Measurements from ENCODE around the gene B4GALNT3.
"Not testable (repeated sequence)": the region's sequence is repeated elsewhere in the genome, so short reads cannot be mapped to it uniquely, and the experiment has no call there.

The B4GALNT3 gene

DNA sequence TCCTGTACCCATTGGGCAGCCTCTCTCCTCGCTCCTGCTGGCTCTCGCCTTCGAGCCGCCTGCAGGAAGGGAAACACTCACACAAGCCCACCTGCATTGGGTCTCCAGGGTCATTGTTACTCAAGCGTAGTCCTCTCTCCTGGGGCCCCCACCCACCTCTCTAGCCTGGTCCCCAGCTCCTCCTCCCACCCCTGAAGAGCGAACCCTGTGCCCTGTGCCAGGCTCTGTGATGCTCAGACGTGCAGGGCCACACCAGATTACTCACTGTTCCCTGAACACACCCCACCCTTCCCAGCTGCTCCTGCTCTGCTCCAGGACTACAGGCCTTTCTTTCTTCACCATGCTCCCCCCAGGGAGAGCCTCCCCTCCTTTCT lies 115.4 kb downstream of the B4GALNT3 start:
- DNase-seq (ENCODE audit: low read depth in 2 of 2): no peak

DNA sequence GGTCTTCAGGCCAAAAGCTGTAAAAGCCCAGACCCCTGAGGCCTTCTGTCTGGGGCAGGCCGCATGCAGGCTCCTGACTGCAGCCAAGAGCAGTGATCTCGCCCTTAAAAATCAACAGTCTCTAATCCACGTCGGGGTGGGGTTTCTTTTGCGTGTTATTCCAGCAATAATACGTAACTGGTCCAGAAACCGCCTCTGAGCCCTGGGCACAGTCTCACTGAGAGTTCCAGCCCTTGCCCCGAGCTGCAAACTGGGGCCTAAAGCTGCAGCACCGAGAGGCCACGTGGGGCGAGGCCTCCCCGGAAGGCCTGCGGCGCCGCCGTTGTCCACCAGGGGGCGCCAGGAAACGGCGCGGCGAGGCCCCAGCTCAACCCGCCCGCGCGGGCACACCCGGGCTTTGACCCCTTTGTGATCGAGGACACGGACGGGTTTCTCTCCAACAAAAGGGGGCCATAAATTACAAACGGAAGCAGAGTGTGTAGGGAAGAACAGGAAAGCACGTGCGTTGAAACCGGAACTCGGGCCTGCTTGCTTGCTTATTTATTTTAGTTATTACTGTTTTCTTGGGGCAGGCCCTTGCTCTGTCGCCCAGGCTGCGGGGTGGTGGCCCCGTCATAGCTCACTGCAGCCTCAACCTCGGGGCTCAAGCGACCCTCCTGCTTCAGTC lies 116.3 kb downstream of the B4GALNT3 start:
- peak; percentile 71 to 81 for DNase-seq (ENCODE audit: low read depth in 2 of 2)

DNA sequence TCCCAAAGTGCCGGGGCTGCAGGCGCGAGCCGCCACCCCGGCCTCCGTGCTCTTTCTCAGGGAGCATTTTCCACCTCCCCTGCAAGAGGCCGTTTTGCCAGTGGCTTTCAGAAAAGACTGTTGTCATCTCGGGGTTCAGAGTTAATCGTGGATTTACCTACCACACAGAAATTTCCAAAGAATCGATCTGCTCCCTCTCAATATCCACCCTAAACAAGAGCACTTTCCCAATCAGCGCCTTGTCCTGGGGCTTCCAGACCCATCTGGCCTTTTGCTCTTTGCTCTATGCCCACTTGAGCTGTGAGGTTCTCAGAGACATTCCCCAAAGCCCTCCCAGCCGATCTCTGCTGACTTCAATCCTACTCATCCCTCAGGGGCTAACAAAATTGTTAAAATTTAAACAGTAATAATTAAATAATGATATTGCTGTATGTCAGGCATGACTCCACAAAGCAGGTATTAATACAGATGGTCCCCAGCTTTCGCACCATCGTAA lies 116.9 kb downstream of the B4GALNT3 start:
- DNase-seq (ENCODE audit: low read depth in 2 of 2): no peak

DNA sequence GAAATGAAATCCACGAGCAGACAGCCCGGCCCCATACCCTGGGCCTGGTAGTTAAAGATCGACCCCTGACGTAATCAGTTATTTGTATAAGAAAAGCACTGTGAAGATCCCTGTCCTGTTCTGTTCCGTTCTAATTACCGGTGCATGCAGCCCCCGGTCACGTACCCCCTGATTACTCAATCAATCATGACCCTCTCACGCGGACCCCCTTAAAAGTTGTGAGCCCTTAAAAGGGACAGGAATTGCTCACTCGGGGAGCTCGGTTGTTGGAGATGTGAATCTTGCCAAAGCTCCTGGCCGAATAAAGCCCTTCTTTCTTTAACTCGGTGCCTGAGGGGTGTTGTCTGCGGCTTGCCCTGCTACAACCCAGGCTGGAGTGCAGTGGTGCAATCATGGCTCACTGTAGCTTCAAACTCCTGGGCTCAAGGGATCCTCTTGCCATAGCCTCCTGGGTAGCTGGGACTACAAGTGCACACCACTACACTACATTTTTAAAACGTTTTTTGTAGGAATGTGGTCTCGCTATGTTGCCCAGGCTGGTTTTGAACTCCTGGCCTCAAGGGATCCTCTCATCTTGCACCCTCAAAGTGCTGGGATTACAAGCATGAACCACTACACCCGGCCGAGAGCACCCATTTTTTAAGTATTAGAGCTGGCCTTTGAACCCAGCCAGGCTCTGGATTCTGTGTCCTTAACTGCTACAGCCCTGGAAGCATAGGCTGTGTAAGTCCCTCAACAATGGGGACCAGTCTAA lies 118.4 kb downstream of the B4GALNT3 start:
- DNase-seq (ENCODE audit: low read depth in 2 of 2): not testable (repeated sequence)

- no peak for DNase-seq (ENCODE audit: low read depth in 2 of 2)
Observed at GRCh38 chr12:578748-579419, 119.1 kb downstream of the B4GALNT3 start.

- DNase-seq (ENCODE audit: low read depth in 2 of 2): no peak
Observed at GRCh38 chr12:579420-580110, 119.8 kb downstream of the B4GALNT3 start.

- DNase-seq (ENCODE audit: low read depth in 2 of 2): no peak
Observed at GRCh38 chr12:580813-581212, 121.1 kb downstream of the B4GALNT3 start.

DNA sequence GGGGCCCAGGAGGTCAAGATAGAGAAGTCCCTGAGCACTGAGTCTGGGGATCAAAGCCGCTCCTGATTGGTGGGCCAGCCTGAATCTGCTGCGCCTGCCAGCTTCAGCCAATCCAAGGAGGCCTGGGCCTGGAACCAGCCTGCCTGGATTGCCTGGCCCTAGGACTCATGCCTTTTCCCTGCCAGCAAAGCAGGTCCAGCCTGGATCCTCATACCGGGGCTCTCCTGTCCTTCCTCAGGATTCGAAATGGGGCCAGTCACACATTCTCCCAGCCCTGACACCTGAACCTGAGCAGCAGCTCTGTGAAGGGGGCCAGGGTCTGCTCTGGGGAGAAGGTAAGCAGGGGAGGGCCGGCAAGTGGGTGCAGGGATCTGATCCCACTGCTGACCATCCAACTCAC lies 121.6 kb downstream of the B4GALNT3 start:
- DNase-seq (ENCODE audit: low read depth in 2 of 2): no peak

DNA sequence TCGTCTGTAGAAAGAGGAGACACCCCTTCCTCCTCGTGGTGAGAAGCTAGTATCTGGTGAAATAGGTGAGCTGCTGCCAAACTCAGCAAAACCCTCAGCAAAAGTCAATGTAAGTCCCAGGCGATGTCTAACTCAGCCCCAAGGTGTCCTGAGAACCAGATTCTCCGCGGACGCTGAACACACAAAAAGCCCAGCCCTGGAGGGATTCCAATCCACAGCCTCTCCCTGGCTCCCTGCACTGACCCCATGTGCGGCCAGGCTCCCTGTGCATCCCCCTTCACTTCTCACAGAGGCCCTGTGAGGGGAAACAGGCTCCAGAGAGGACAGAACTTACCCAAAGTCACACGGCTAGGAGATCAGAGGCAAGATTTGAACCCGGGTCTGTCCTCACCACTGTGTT lies 122.0 kb downstream of the B4GALNT3 start:
- DNase-seq (ENCODE audit: low read depth in 2 of 2): no peak

- DNase-seq (ENCODE audit: low read depth in 2 of 2): no peak
Observed at GRCh38 chr12:583251-583869, 123.6 kb downstream of the B4GALNT3 start.

- no peak for DNase-seq (ENCODE audit: low read depth in 2 of 2)
Observed at GRCh38 chr12:585062-586061, 125.6 kb downstream of the B4GALNT3 start.

DNA sequence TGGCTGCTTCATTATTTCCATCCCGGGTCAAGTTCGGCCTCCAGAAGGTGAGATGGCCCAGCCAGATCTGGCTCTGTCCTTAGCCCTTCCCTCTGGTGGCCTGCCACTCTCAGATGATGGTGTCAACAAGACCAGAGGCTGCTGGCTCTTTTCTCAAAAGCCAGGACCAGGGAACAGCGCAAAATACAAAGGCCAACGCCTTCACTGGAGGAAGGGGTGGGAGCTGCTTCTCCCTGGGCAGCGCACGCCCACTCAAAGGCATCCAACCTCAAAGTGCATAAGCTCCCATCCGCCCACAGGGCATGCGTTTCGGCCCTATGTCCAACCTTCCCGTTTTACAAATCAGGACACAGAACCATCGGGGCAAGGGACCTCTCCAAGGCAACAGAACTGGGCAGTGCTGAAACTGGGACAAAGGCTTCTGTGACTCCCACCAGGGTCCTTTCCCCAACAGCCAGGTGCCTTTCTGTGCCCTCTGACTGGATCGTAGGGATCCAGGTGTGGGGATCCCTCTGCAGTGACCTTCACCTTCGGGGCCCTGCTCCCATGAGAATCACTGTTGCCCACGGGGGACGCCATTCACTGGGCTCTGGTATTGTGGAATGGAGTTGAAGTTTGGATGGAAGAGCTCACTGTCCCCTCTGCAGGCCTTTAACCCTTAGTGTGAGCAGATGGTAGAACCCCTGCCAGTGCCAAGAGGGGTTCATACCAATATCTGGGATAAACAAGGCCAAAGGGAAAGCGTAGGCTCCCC lies 126.8 kb downstream of the B4GALNT3 start:
- DNase-seq (ENCODE audit: low read depth in 2 of 2): no peak

- no peak for DNase-seq (ENCODE audit: low read depth in 2 of 2)
Observed at GRCh38 chr12:587132-588023, 127.6 kb downstream of the B4GALNT3 start.

DNA sequence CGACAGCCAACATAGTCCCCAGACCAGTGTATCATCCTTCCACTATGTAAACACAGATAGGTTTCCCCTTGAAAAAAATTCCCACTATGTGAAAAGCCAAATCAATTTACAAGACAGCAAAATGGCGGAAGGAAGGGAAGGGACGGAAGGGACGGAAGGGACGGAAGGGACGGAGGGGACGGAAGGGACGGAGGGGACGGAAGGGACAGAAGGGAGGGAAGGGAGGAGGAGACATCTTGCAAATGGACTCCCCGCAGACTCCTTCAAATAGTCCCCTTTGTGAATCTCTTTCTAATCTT lies 128.2 kb downstream of the B4GALNT3 start:
- DNase-seq (ENCODE audit: low read depth in 2 of 2): no peak

DNA sequence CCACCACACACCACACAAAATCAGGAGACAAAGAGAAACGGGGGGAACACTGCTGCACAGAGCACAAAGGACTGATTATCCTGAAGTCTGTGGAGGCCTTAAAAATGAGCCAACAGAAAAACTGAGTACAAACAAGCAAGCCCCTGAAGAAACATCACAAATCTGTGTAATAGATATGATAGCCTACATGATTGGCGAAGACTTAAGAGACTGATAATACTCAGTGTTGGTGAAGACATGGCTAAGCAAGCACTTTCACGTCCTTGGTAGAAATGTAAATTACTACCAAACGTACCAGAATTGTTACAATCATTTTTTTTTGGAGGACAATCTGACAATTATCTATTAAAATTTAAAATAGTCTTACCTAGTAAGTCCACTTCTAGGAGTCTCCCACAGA lies 128.9 kb downstream of the B4GALNT3 start:
- DNase-seq (ENCODE audit: low read depth in 2 of 2): no peak

GRCh38 chr12:590206-590750 lies 130.5 kb downstream of the B4GALNT3 start:
- no peak for DNase-seq (ENCODE audit: low read depth in 2 of 2)

DNA sequence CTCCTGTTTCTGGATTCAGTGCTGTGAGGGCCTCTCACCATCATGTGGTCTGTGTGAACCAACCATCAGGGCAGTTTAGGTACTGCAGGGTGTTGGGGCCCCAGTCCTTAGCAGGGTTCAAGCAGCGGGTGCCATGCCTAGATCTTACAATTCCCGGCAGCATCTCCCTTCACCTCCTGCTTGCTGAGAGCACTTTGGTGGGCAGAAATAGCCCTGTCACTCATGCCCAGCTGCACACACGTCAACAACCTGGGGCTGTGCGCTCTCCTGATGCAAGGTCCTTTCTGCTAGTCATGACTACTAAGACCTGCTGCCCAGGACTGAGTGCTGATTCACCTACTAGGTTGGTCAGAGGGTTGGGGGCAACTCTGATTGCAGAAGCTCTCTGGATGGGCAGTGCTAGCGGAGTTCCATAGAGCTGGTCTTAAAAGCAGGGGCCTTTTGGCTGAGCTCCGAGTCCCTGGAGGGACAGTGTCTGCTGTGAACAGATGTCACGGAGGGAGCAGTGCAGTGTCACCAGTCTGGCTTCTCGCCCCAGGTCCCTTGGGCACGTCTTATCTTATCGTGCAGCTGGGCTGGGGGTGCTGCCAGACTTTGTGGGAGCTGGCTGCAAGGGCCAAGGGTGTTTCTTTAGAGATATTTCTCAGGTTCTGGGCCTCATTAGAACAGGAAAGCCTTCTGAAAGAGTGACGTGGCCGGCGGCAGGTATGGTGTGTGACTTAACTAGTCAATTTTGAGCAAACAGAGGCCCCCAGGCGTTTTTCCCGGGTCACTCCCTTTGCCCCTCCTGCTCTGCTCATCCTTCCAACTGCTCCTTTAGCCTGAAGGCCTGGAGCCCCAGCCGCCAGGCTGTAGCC lies 131.7 kb downstream of the B4GALNT3 start:
- no peak for DNase-seq (ENCODE audit: low read depth in 2 of 2)

Measured in stimulated activated CD4-positive, alpha-beta T cell treated with anti-CD3 and anti-CD28 coated beads, Interleukin-1b, Interleukin-23, amount 100 ng/mL, for 1 hour (primary cell).